PC-3 (cell line): ENCODE measurements around the gene SLC2A4. TPM values are rescaled to one million over a fixed set of nuclear protein-coding genes. Genes with fewer than 3 reads are reported as not detected.

ENCODE experiments used
- ATAC-seq: fragments of 200-7000 bp; cut with Tn5 transposase; 2 replicates; pipeline ENCODE4 v1.9.1; 2020; ENCODE audit warnings: mild to moderate bottlenecking, moderate library complexity
- BruUV-seq: library from RNA; stranded (reverse); fragments of 400-500 nt; replicated peaks from 2 replicates; lab custom pipeline; 2021; lab: Mats Ljungman, UMichigan
- CTCF ChIA-PET: fragments of 300-600 bp; sonication (Branson Sonifier 250); formaldehyde crosslinking; loops from one replicate; lab custom pipeline; 2022; ENCODE audit warnings: antibody characterized with exemption; lab: Charles Lee
- POLR2A ChIA-PET: fragments of 300-600 bp; sonication (Branson Sonifier 250); formaldehyde crosslinking; loops from one replicate; lab custom pipeline; 2022; ENCODE audit warnings: antibody characterized with exemption; ENCODE audit not compliant: unreplicated experiment; lab: Charles Lee
- DNase-seq: peaks from one replicate; pipeline ENCODE4 v3.0.0-alpha.2; 2015
- H2AFZ ChIP-seq: fragments of 300-600 bp; sonication (generic); 2 replicates; pipeline ENCODE4 v1.6.0; 2016; ENCODE audit warnings: antibody characterized with exemption, low read length
- H3F3A ChIP-seq: fragments of 300-600 bp; sonication (generic); one replicate; pipeline ENCODE4 v1.6.0; 2017; ENCODE audit warnings: antibody characterized with exemption, low read length, control low read depth, mild to moderate bottlenecking; ENCODE audit not compliant: unreplicated experiment
- H3K27ac ChIP-seq: fragments of 300-600 bp; sonication (generic); 2 replicates; pipeline ENCODE4 v1.5.1; 2016; ENCODE audit warnings: mild to moderate bottlenecking, low read length
- H3K27me3 ChIP-seq: fragments of 300-600 bp; sonication (generic); 2 replicates; pipeline ENCODE4 v1.6.1; 2016; ENCODE audit warnings: low read length, mixed read lengths
- H3K36me3 ChIP-seq: fragments of 300-600 bp; sonication (generic); 2 replicates; pipeline ENCODE4 v1.6.1; 2016; ENCODE audit warnings: low read depth, mixed run types, low read length, mixed read lengths
- H3K4me1 ChIP-seq: fragments of 300-600 bp; sonication (generic); 2 replicates; pipeline ENCODE4 v1.5.1; 2016; ENCODE audit warnings: low read length; ENCODE audit not compliant: insufficient read depth
- H3K4me2 ChIP-seq: fragments of 300-600 bp; sonication (generic); 2 replicates; pipeline ENCODE4 v1.6.0; 2016; ENCODE audit warnings: low read length
- H3K4me3 ChIP-seq: fragments of 300-600 bp; sonication (generic); 2 replicates; pipeline ENCODE4 v1.5.1; 2016; ENCODE audit warnings: mild to moderate bottlenecking, low read length, mixed read lengths
- H3K79me2 ChIP-seq: fragments of 300-600 bp; sonication (generic); 2 replicates; pipeline ENCODE4 v1.6.1; 2017; ENCODE audit warnings: low read length, mixed read lengths
- H3K9ac ChIP-seq: fragments of 300-600 bp; sonication (generic); 2 replicates; pipeline ENCODE4 v1.6.0; 2016; ENCODE audit warnings: mild to moderate bottlenecking, low read length
- H3K9me2 ChIP-seq: fragments of 300-600 bp; sonication (generic); replicated peaks from 2 replicates; pipeline ENCODE4 v1.6.1; 2016; ENCODE audit warnings: mixed run types, low read length, mixed read lengths
- H3K9me3 ChIP-seq: fragments of 300-600 bp; sonication (generic); 2 replicates; pipeline ENCODE4 v1.6.1; 2016; ENCODE audit warnings: low read length, mixed read lengths
- H4K20me1 ChIP-seq: fragments of 300-600 bp; sonication (generic); 2 replicates; pipeline ENCODE4 v1.6.1; 2016; ENCODE audit warnings: low read length, mixed read lengths
- EZH2 ChIP-seq: fragments of 300-600 bp; sonication (generic); IDR thresholded peaks from one replicate; pipeline ENCODE4 v1.6.1; 2017; ENCODE audit warnings: antibody characterized with exemption, mild to moderate bottlenecking, low read length; ENCODE audit not compliant: unreplicated experiment
- EZH2phosphoT487 ChIP-seq: fragments of 300-600 bp; sonication (generic); IDR thresholded peaks from 2 replicates; pipeline ENCODE4 v1.6.1; 2018; ENCODE audit warnings: mild to moderate bottlenecking, antibody characterized with exemption, low read length, borderline replicate concordance
- intact Hi-C: fragments of 100-400 bp; cut with micrococcal nuclease; formaldehyde crosslinking; loops from 2 replicates; pipeline ENCODE4 v1.9.0; 2023
- total RNA-seq: library from RNA; depleted of rRNA; stranded (reverse); fragments of >200 nt; gene quantifications from 2 replicates; pipeline ENCODE4 v1.2.3, GENCODE V29; 2014
- TF ChIP-seq, protein P1 (sequence below): fragments of 300-600 bp; sonication (generic); conservative IDR thresholded peaks from 2 replicates; pipeline ENCODE4 v1.5.1; 2017; ENCODE audit warnings: antibody characterized with exemption, low read depth, mild to moderate bottlenecking, low read length

The SLC2A4 gene
- total RNA-seq, 1 experiment from 2014 or later, result 0.29 TPM

DNA sequence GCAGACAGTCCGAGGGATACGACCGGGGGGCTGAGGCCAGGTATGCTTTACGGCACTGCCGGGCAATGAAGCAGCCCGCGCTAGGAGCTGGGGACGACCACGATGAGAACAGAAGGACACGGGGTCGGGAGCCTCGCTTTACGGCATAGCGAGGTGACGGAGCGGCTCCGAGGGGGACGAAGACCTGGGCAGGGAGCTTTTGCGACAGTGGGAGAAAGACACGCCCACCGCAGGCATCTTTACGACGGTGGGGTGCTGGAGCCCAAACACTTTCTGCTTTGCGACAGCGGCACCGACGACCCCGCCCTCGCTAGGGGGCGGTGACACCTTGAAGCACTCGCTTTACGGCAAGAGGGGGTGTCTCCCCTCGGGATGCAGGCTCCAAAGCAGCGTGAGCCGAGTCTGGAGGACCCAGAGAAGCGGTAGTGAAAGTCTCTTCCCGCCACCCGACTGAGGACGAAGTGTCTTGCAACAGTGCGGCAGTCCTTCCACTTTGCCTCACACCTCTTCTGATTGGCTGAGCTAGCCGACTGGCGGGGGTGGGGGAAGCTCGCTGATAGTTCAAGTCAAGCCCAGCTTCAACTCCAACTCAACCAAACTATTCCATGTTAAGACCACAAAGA is 48.0 kb downstream of the SLC2A4 start:
- H3K27me3 ChIP-seq, result no peaks in the 10 kb centered on the region
- ATAC-seq (peak; percentile 71), DNase-seq (peak; percentile 95)
- POLR2A ChIA-PET, result interaction anchor here (0.6 kb wide), 1 partner anchor 103 kb away, joined by 3 read pairs; no protein-coding TSS in a partner anchor
- H3K9me2 ChIP-seq, result no peaks in the 10 kb centered on the region
- no peaks in the 10 kb centered on the region for H3F3A ChIP-seq
- peak overlapping the region; percentile 99 for H3K4me2 ChIP-seq
- BruUV-seq, result TSS peak; percentile 93
- no peaks in the 10 kb centered on the region for H3K36me3 ChIP-seq
- H3K27ac ChIP-seq, result peak overlapping the region; percentile 77
- H3K4me3 ChIP-seq, result peak overlapping the region; percentile 96
- H2AFZ ChIP-seq, result peak overlapping the region; percentile 95
- CTCF ChIA-PET, result interaction anchor here (0.6 kb wide), 2 partner anchors 16 to 48 kb away, joined by 3 to 4 read pairs; no protein-coding TSS in a partner anchor
- no peaks in the 10 kb centered on the region for H3K9me3 ChIP-seq
- H3K4me1 ChIP-seq, result 0 out of 2 replicates have a peak, but pooled peaks cover 6% of the 10 kb centered on the region
- H4K20me1 ChIP-seq, result no peaks in the 10 kb centered on the region
- peak overlapping the region; percentile 88 for H3K9ac ChIP-seq
- no peak for TF ChIP-seq EZH2phosphoT487
- TF ChIP-seq, protein P1, sequence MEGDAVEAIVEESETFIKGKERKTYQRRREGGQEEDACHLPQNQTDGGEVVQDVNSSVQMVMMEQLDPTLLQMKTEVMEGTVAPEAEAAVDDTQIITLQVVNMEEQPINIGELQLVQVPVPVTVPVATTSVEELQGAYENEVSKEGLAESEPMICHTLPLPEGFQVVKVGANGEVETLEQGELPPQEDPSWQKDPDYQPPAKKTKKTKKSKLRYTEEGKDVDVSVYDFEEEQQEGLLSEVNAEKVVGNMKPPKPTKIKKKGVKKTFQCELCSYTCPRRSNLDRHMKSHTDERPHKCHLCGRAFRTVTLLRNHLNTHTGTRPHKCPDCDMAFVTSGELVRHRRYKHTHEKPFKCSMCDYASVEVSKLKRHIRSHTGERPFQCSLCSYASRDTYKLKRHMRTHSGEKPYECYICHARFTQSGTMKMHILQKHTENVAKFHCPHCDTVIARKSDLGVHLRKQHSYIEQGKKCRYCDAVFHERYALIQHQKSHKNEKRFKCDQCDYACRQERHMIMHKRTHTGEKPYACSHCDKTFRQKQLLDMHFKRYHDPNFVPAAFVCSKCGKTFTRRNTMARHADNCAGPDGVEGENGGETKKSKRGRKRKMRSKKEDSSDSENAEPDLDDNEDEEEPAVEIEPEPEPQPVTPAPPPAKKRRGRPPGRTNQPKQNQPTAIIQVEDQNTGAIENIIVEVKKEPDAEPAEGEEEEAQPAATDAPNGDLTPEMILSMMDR, result no peak
- TF ChIP-seq EZH2, result no peak
- H3K79me2 ChIP-seq, result peaks cover 16% of the 10 kb centered on the region
- intact Hi-C loops, result loop anchor here (2.0 kb wide), 1 partner anchor 21 kb away; no protein-coding TSS in a partner anchor

- Histone ChIP-seq H3K9me3 (no peaks in the 10 kb centered on the region), H3K79me2 (peaks cover 16% of the 10 kb centered on the region), H3K36me3 (no peaks in the 10 kb centered on the region), H3K27me3 (no peaks in the 10 kb centered on the region), H3K9me2 (no peaks in the 10 kb centered on the region), H3K4me2 (peak overlapping the region; percentile 99), H2AFZ (peak overlapping the region; percentile 95), H3K4me3 (peak overlapping the region; percentile 96), H3K4me1 (0 out of 2 replicates have a peak, but pooled peaks cover 6% of the 10 kb centered on the region), H3K27ac (peak overlapping the region; percentile 77), H3F3A (no peaks in the 10 kb centered on the region), H4K20me1 (no peaks in the 10 kb centered on the region), H3K9ac (peak overlapping the region; percentile 88)
- ChIA-PET CTCF (interaction anchor here (0.6 kb wide), 1 partner anchor 17 kb away, joined by 3 read pairs; no protein-coding TSS in a partner anchor), POLR2A (interaction anchor here (0.6 kb wide), 1 partner anchor 102 kb away, joined by 3 read pairs; no protein-coding TSS in a partner anchor)
- DNase-seq, result peak; percentile 60
- intact Hi-C loops, result loop anchor here (2.0 kb wide), 1 partner anchor 21 kb away; no protein-coding TSS in a partner anchor
- BruUV-seq, result no TSS peak
- TF ChIP-seq EZH2, result no peak
- TF ChIP-seq EZH2phosphoT487, result no peak
- TF ChIP-seq, protein P1, result no peak
- ATAC-seq, result peak; percentile 83
Observed at GRCh38 chr17:7329997-7330637, 48.6 kb downstream of the SLC2A4 start.
